ENCODE results near the gene C1QTNF7.

The C1QTNF7 gene

GRCh38 chr4:15417233-15417660 lies 10.6 kb upstream of the C1QTNF7 start:
- TF ChIP-seq EZH2phosphoT487 (IDR thresholded peaks at IDR 0.05; ENCODE audit: borderline replicate concordance) (no peak), CTCF (conservative IDR thresholded peaks at IDR 0.05; ENCODE audit: low read length) (no peak)
- Histone ChIP-seq H3K79me2 (ENCODE audit: insufficient read depth, low read length) (no peaks in the 10 kb centered on the region), H2AFZ (ENCODE audit: low read length) (0 out of 2 replicates have a peak overlapping the region, but pooled peaks have one; percentile 36), H3F3A (ENCODE audit: low read depth) (no peaks in the 10 kb centered on the region), H3K4me3 (ENCODE audit: low read length, poor library complexity, severe bottlenecking) (no peak overlapping the region), H3K9me3 (ENCODE audit: insufficient read depth, low read depth, low read length) (no peaks in the 10 kb centered on the region), H3K4me2 (ENCODE audit: low read depth, low read length, poor library complexity, severe bottlenecking) (no peak overlapping the region), H3K9ac (ENCODE audit: low read depth, low read length, poor library complexity, severe bottlenecking) (no peak overlapping the region), H4K20me1 (ENCODE audit: insufficient read depth, low read length, poor library complexity, severe bottlenecking) (no peaks in the 10 kb centered on the region), H3K4me1 (ENCODE audit: insufficient read depth, low read length, poor library complexity, severe bottlenecking) (peaks cover 34% of the 10 kb centered on the region), H3K36me3 (ENCODE audit: insufficient read depth, low read length) (no peaks in the 10 kb centered on the region), H3K27me3 (ENCODE audit: insufficient read depth, low read length, poor library complexity, severe bottlenecking) (no peaks in the 10 kb centered on the region), H3K9me2 (replicated peaks; ENCODE audit: low read depth, low read length) (no peaks in the 10 kb centered on the region)

GRCh38 chr4:15418956-15419355 lies 8.9 kb upstream of the C1QTNF7 start:
- TF ChIP-seq EZH2phosphoT487 (IDR thresholded peaks at IDR 0.05; ENCODE audit: borderline replicate concordance), result no peak
- no peak for TF ChIP-seq CTCF (conservative IDR thresholded peaks at IDR 0.05; ENCODE audit: low read length)
- no peaks in the 10 kb centered on the region for H4K20me1 ChIP-seq (ENCODE audit: insufficient read depth, low read length, poor library complexity, severe bottlenecking)
- H3K36me3 ChIP-seq (ENCODE audit: insufficient read depth, low read length), result no peaks in the 10 kb centered on the region
- no peaks in the 10 kb centered on the region for H3K9me3 ChIP-seq (ENCODE audit: insufficient read depth, low read depth, low read length)
- H3K27me3 ChIP-seq (ENCODE audit: insufficient read depth, low read length, poor library complexity, severe bottlenecking), result no peaks in the 10 kb centered on the region
- no peaks in the 10 kb centered on the region for H3K9me2 ChIP-seq (replicated peaks; ENCODE audit: low read depth, low read length)
- H3K79me2 ChIP-seq (ENCODE audit: insufficient read depth, low read length), result no peaks in the 10 kb centered on the region
- no peaks in the 10 kb centered on the region for H3F3A ChIP-seq (ENCODE audit: low read depth)
- no peak overlapping the region for H2AFZ ChIP-seq (ENCODE audit: low read length)
- peaks cover 17% of the 10 kb centered on the region for H3K4me1 ChIP-seq (ENCODE audit: insufficient read depth, low read length, poor library complexity, severe bottlenecking)
- H3K9ac ChIP-seq (ENCODE audit: low read depth, low read length, poor library complexity, severe bottlenecking), result no peak overlapping the region
- no peak overlapping the region for H3K4me3 ChIP-seq (ENCODE audit: low read length, poor library complexity, severe bottlenecking)
- H3K4me2 ChIP-seq (ENCODE audit: low read depth, low read length, poor library complexity, severe bottlenecking), result no peak overlapping the region

- no peaks in the 10 kb centered on the region for H3K79me2 ChIP-seq (ENCODE audit: insufficient read depth, low read length)
- TF ChIP-seq EZH2phosphoT487 (IDR thresholded peaks at IDR 0.05; ENCODE audit: borderline replicate concordance) (no peak), CTCF (conservative IDR thresholded peaks at IDR 0.05; ENCODE audit: low read length) (no peak)
- no peak overlapping the region for H3K4me3 ChIP-seq (ENCODE audit: low read length, poor library complexity, severe bottlenecking)
- peaks cover 13% of the 10 kb centered on the region for H3K4me1 ChIP-seq (ENCODE audit: insufficient read depth, low read length, poor library complexity, severe bottlenecking)
- no peaks in the 10 kb centered on the region for H3K27me3 ChIP-seq (ENCODE audit: insufficient read depth, low read length, poor library complexity, severe bottlenecking)
- H3K36me3 ChIP-seq (ENCODE audit: insufficient read depth, low read length), result no peaks in the 10 kb centered on the region
- H3K4me2 ChIP-seq (ENCODE audit: low read depth, low read length, poor library complexity, severe bottlenecking), result no peak overlapping the region
- no peaks in the 10 kb centered on the region for H3K9me3 ChIP-seq (ENCODE audit: insufficient read depth, low read depth, low read length)
- no peaks in the 10 kb centered on the region for H4K20me1 ChIP-seq (ENCODE audit: insufficient read depth, low read length, poor library complexity, severe bottlenecking)
- H3K9ac ChIP-seq (ENCODE audit: low read depth, low read length, poor library complexity, severe bottlenecking), result no peak overlapping the region
- no peaks in the 10 kb centered on the region for H3K9me2 ChIP-seq (replicated peaks; ENCODE audit: low read depth, low read length)
- H3F3A ChIP-seq (ENCODE audit: low read depth), result no peaks in the 10 kb centered on the region
- H2AFZ ChIP-seq (ENCODE audit: low read length), result no peak overlapping the region
Measured at GRCh38 chr4:15420642-15421041, 7.2 kb upstream of the C1QTNF7 start.

Data from Loucy (cell line).